ENCODE data around the gene AMACR. TPM values are rescaled to one million over a fixed set of nuclear protein-coding genes. Genes with fewer than 3 reads are reported as not detected.

Gene AMACR
- total and polyA plus RNA-seq, 2 donors from 2014 or later = 155 to 291 TPM

- DNase-seq (no peak), FAIRE-seq (no peak)
- Histone ChIP-seq H3K9ac (ENCODE audit: low read length in 3 of 3) (no peak overlapping the region), H3K36me3 (ENCODE audit: control insufficient read depth in 2 of 3, insufficient read depth in 3 of 3, low read length in 3 of 3) (no peaks in the 10 kb centered on the region), H3K4me1 (ENCODE audit: control insufficient read depth in 2 of 3, insufficient read depth in 2 of 3, low read depth in 1 of 3, low read length in 3 of 3) (no peaks in the 10 kb centered on the region), H3K27ac (ENCODE audit: low read depth in 2 of 2, low read length in 2 of 2) (no peak overlapping the region), H3K4me3 (ENCODE audit: low read length in 3 of 3) (no peak overlapping the region), H3K9me3 (ENCODE audit: control insufficient read depth in 2 of 3, insufficient read depth in 1 of 3, low read length in 3 of 3) (no peaks in the 10 kb centered on the region), H3K27me3 (ENCODE audit: control insufficient read depth, insufficient read depth, low read length) (peaks cover 7% of the 10 kb centered on the region)
- TF ChIP-seq CTCF (IDR thresholded peaks at IDR 0.05; ENCODE audit: borderline replicate concordance, extremely low read depth, insufficient read depth) = no peak
- intact Hi-C loops (cut with DNase I) = no loop called here
Measured at GRCh38 chr5:33944543-33945132, 63.2 kb downstream of the AMACR start.

GRCh38 chr5:33941090-33941489 lies 66.8 kb downstream of the AMACR start:
- Histone ChIP-seq H3K9me3 (ENCODE audit: control insufficient read depth in 2 of 3, insufficient read depth in 1 of 3, low read length in 3 of 3) (no peaks in the 10 kb centered on the region), H3K4me3 (ENCODE audit: low read length in 3 of 3) (no peak overlapping the region), H3K27me3 (ENCODE audit: control insufficient read depth, insufficient read depth, low read length) (peaks cover 27% of the 10 kb centered on the region), H3K36me3 (ENCODE audit: control insufficient read depth in 2 of 3, insufficient read depth in 3 of 3, low read length in 3 of 3) (no peaks in the 10 kb centered on the region), H3K4me1 (ENCODE audit: control insufficient read depth in 2 of 3, insufficient read depth in 2 of 3, low read depth in 1 of 3, low read length in 3 of 3) (peaks cover 0 to 13% (median 10%) of the 10 kb centered on the region in 3 donors), H3K9ac (ENCODE audit: low read length in 3 of 3) (no peak overlapping the region), H3K27ac (ENCODE audit: low read depth in 2 of 2, low read length in 2 of 2) (no peak overlapping the region)
- intact Hi-C loops (cut with DNase I) = no loop called here
- FAIRE-seq = no peak
- TF ChIP-seq CTCF (IDR thresholded peaks at IDR 0.05; ENCODE audit: borderline replicate concordance, extremely low read depth, insufficient read depth) = no peak
- DNase-seq = no peak

- no peak overlapping the region for H3K4me3 ChIP-seq (ENCODE audit: low read length in 3 of 3)
- peaks cover 27% of the 10 kb centered on the region for H3K27me3 ChIP-seq (ENCODE audit: control insufficient read depth, insufficient read depth, low read length)
- H3K4me1 ChIP-seq (ENCODE audit: control insufficient read depth in 2 of 3, insufficient read depth in 2 of 3, low read depth in 1 of 3, low read length in 3 of 3) = peaks cover 0 to 13% (median 10%) of the 10 kb centered on the region in 3 donors
- intact Hi-C loops (cut with DNase I) = no loop called here
- no peaks in the 10 kb centered on the region for H3K9me3 ChIP-seq (ENCODE audit: control insufficient read depth in 2 of 3, insufficient read depth in 1 of 3, low read length in 3 of 3)
- no peak for DNase-seq
- no peaks in the 10 kb centered on the region for H3K36me3 ChIP-seq (ENCODE audit: control insufficient read depth in 2 of 3, insufficient read depth in 3 of 3, low read length in 3 of 3)
- no peak for TF ChIP-seq CTCF (IDR thresholded peaks at IDR 0.05; ENCODE audit: borderline replicate concordance, extremely low read depth, insufficient read depth)
- no peak for FAIRE-seq
- no peak overlapping the region for H3K9ac ChIP-seq (ENCODE audit: low read length in 3 of 3)
- no peak overlapping the region for H3K27ac ChIP-seq (ENCODE audit: low read depth in 2 of 2, low read length in 2 of 2)
Measured at GRCh38 chr5:33939556-33940262, 68.1 kb downstream of the AMACR start.
